ENCODE results near the gene CNKSR3. TPM values are rescaled to one million over a fixed set of nuclear protein-coding genes. Genes with fewer than 3 reads are reported as not detected.

Gene CNKSR3
- total and polyA plus RNA-seq, 8 donors: 10.5 to 33.2 (median 29.8) TPM

DNA sequence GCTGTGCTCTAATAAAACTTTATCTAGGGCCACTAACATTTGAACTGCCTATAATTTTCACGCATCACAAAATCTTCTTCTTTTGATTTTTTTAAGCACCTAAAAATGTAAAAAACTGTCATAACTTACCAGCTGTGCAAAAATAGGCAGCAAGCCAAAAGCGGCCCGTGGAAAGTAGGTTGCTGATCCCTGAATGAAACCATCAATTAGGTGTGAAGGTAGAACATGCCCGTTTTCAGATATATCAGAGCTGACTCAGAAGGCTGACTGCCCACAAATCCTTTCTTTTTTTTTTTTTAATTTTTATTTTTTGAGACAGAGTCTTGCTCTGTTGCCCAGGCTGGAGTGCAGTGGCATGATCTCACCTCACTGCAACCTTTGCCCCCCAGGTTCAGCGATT lies 149.0 kb downstream of the CNKSR3 start:
- ATAC-seq (no peak), DNase-seq (no peak)
- intact Hi-C loops (cut with DNase I): no loop called here
- Histone ChIP-seq H3K9me3 (no peaks in the 10 kb centered on the region), H3K4me1 (peaks cover 0 to 20% of the 10 kb centered on the region in 2 donors), H3K36me3 (no peaks in the 10 kb centered on the region), H3K4me3 (no peak overlapping the region), H3K27ac (no peak overlapping the region), H3K27me3 (no peaks in the 10 kb centered on the region)
- TF ChIP-seq, protein P1, sequence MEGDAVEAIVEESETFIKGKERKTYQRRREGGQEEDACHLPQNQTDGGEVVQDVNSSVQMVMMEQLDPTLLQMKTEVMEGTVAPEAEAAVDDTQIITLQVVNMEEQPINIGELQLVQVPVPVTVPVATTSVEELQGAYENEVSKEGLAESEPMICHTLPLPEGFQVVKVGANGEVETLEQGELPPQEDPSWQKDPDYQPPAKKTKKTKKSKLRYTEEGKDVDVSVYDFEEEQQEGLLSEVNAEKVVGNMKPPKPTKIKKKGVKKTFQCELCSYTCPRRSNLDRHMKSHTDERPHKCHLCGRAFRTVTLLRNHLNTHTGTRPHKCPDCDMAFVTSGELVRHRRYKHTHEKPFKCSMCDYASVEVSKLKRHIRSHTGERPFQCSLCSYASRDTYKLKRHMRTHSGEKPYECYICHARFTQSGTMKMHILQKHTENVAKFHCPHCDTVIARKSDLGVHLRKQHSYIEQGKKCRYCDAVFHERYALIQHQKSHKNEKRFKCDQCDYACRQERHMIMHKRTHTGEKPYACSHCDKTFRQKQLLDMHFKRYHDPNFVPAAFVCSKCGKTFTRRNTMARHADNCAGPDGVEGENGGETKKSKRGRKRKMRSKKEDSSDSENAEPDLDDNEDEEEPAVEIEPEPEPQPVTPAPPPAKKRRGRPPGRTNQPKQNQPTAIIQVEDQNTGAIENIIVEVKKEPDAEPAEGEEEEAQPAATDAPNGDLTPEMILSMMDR (IDR thresholded peaks at IDR 0.05): no peak

GRCh38 chr6:154360476-154360875 lies 150.0 kb downstream of the CNKSR3 start:
- H3K4me1 ChIP-seq: peaks cover 0 to 30% of the 10 kb centered on the region in 2 donors
- no peaks in the 10 kb centered on the region for H3K9me3 ChIP-seq
- H3K36me3 ChIP-seq: no peaks in the 10 kb centered on the region
- no peak for ATAC-seq
- TF ChIP-seq, protein P1 (IDR thresholded peaks at IDR 0.05): no peak
- no peak overlapping the region for H3K27ac ChIP-seq
- no peak overlapping the region for H3K4me3 ChIP-seq
- intact Hi-C loops (cut with DNase I): no loop called here
- no peaks in the 10 kb centered on the region for H3K27me3 ChIP-seq
- no peak for DNase-seq

- H3K9me3 ChIP-seq: no peaks in the 10 kb centered on the region
- H3K4me3 ChIP-seq: no peak overlapping the region
- intact Hi-C loops (cut with DNase I): no loop called here
- no peaks in the 10 kb centered on the region for H3K36me3 ChIP-seq
- H3K27me3 ChIP-seq: no peaks in the 10 kb centered on the region
- H3K4me1 ChIP-seq: peaks cover 0 to 38% of the 10 kb centered on the region in 2 donors
- TF ChIP-seq, protein P1 (IDR thresholded peaks at IDR 0.05): no peak
- H3K27ac ChIP-seq: no peak overlapping the region
- no peak for DNase-seq
- ATAC-seq: no peak
These were observed 150.8 kb downstream of the CNKSR3 start for GRCh38 chr6:154359679-154360078.

DNA sequence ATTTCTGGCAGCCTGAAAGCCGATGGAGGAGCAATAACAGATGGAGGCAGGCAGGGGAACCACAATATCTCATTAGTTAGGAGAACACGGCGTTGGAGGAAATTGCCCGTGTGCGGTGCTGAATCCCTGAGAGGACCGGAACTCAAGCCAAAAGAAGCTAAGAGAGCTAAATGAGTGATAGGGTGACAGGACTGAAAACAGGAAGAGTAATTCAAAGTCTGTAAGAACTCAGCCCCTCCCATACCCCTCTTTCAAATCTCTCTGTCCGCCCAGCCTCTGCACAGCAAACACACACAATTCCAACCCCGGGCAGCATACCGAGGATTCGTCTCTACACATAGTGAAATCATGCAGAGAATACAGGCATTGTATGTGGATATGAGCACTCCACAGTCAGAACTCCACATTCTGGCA lies 151.3 kb downstream of the CNKSR3 start:
- DNase-seq: peak in 2 of 4 donors; percentile 82 to 83
- Histone ChIP-seq H3K27me3 (no peaks in the 10 kb centered on the region), H3K36me3 (no peaks in the 10 kb centered on the region)

GRCh38 chr6:154358019-154358545 lies 152.4 kb downstream of the CNKSR3 start:
- DNase-seq: no peak
- no peak overlapping the region for H3K27ac ChIP-seq
- no peaks in the 10 kb centered on the region for H3K36me3 ChIP-seq
- no peaks in the 10 kb centered on the region for H3K9me3 ChIP-seq
- H3K4me3 ChIP-seq: no peak overlapping the region
- TF ChIP-seq, protein P1 (IDR thresholded peaks at IDR 0.05): no peak
- H3K4me1 ChIP-seq: peaks cover 0 to 50% of the 10 kb centered on the region in 2 donors
- intact Hi-C loops (cut with DNase I): no loop called here
- no peak for ATAC-seq
- H3K27me3 ChIP-seq: no peaks in the 10 kb centered on the region

More for the DNA sequence above, 151.3 kb downstream of the CNKSR3 start:
- intact Hi-C loops (cut with DNase I): no loop called here
- peak; percentile 25 for ATAC-seq
- H3K9me3 ChIP-seq: no peaks in the 10 kb centered on the region
- peaks cover 0 to 42% of the 10 kb centered on the region in 2 donors for H3K4me1 ChIP-seq
- H3K4me3 ChIP-seq: no peak overlapping the region
- TF ChIP-seq, protein P1 (IDR thresholded peaks at IDR 0.05): no peak
- peak overlapping the region in 1 of 2 donors; percentile 60 for H3K27ac ChIP-seq
